ENCODE results near the gene ABCG5.

DNA sequence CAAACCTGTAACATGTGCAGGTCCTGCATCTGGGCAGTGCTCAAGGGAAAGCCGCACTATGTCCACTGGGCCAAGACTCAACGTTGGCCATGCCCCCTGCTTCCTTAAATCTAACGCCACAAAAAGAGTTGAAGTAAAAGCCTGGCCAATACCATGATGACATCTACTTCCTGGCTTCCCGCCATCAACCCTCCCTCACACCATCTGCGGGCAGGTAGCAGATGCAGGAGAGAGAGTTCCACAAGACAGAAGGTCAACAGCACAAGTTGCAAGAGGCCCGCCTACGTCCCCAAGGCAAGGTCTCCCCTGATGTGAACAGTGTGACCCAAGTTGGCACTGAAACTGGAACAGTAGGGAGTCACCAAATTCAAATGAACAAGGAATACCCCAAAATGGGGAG lies 48.5 kb upstream of the ABCG5 start:
- TF ChIP-seq, protein P1, sequence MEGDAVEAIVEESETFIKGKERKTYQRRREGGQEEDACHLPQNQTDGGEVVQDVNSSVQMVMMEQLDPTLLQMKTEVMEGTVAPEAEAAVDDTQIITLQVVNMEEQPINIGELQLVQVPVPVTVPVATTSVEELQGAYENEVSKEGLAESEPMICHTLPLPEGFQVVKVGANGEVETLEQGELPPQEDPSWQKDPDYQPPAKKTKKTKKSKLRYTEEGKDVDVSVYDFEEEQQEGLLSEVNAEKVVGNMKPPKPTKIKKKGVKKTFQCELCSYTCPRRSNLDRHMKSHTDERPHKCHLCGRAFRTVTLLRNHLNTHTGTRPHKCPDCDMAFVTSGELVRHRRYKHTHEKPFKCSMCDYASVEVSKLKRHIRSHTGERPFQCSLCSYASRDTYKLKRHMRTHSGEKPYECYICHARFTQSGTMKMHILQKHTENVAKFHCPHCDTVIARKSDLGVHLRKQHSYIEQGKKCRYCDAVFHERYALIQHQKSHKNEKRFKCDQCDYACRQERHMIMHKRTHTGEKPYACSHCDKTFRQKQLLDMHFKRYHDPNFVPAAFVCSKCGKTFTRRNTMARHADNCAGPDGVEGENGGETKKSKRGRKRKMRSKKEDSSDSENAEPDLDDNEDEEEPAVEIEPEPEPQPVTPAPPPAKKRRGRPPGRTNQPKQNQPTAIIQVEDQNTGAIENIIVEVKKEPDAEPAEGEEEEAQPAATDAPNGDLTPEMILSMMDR (IDR thresholded peaks at IDR 0.05; ENCODE audit: insufficient read depth, low read length), result no peak
- TF ChIP-seq SPI1 (IDR thresholded peaks at IDR 0.05; ENCODE audit: borderline replicate concordance, low read depth), result no peak
- TF ChIP-seq POLR2AphosphoS5 (IDR thresholded peaks at IDR 0.05; ENCODE audit: low read depth), result no peak; the same call in 1 of the 2 replicates
- TF ChIP-seq, protein P2, sequence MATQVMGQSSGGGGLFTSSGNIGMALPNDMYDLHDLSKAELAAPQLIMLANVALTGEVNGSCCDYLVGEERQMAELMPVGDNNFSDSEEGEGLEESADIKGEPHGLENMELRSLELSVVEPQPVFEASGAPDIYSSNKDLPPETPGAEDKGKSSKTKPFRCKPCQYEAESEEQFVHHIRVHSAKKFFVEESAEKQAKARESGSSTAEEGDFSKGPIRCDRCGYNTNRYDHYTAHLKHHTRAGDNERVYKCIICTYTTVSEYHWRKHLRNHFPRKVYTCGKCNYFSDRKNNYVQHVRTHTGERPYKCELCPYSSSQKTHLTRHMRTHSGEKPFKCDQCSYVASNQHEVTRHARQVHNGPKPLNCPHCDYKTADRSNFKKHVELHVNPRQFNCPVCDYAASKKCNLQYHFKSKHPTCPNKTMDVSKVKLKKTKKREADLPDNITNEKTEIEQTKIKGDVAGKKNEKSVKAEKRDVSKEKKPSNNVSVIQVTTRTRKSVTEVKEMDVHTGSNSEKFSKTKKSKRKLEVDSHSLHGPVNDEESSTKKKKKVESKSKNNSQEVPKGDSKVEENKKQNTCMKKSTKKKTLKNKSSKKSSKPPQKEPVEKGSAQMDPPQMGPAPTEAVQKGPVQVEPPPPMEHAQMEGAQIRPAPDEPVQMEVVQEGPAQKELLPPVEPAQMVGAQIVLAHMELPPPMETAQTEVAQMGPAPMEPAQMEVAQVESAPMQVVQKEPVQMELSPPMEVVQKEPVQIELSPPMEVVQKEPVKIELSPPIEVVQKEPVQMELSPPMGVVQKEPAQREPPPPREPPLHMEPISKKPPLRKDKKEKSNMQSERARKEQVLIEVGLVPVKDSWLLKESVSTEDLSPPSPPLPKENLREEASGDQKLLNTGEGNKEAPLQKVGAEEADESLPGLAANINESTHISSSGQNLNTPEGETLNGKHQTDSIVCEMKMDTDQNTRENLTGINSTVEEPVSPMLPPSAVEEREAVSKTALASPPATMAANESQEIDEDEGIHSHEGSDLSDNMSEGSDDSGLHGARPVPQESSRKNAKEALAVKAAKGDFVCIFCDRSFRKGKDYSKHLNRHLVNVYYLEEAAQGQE (IDR thresholded peaks at IDR 0.05; ENCODE audit: insufficient replicate concordance, low read depth), result no peak

Data from HL-60 (cell line).